LNCAP (cell line): ENCODE results near the gene GPRC5C.

Source experiments
- TF ChIP-seq, protein P1 (sequence below): fragments of 450-650 bp; IDR thresholded peaks from 2 replicates; pipeline ENCODE4 v1.5.1; 2017; ENCODE audit warnings: mild to moderate bottlenecking

GPRC5C gene

DNA sequence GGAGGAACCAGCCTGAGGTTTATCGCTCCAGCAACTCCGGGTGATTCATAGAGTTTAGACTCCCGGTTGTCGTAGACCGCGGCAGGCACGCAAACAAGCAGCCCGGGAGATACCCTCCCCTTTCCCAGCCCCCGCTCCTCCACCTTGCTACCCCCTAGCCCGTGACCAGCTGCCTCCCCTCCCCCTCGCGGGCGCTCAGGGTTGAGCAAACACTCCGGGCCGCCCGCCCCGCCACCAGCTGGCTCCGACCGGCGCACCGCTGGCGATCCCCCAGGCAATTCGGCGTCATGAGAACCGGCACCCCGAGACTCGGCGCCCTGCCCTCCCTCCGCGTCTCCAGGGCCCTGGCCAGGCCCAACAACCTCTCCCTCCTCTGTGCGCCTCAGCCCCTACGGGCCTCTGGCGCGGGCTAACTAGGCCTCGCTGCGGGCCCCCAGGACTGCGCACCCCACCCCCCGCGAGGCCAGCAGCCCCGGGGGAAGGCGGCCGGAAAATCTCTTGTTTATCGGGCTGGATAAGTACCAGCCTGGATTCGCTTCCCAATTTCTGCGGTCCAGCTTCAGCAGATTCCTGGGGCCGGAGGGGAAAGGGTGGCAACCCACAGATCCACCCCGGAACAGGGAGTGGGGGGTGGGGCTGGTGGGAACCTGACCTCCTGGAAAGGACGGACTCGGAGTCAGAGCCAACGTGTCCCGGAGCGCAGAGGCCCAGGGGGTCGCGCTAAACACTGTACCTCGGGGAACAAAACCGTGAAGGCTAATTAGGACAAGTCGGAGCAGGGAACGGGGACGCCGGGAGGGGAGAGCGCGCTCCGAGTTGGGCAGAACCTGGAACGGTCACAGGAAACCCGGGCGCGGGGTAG, 951 bp upstream of the GPRC5C start:
- TF ChIP-seq, protein P1, sequence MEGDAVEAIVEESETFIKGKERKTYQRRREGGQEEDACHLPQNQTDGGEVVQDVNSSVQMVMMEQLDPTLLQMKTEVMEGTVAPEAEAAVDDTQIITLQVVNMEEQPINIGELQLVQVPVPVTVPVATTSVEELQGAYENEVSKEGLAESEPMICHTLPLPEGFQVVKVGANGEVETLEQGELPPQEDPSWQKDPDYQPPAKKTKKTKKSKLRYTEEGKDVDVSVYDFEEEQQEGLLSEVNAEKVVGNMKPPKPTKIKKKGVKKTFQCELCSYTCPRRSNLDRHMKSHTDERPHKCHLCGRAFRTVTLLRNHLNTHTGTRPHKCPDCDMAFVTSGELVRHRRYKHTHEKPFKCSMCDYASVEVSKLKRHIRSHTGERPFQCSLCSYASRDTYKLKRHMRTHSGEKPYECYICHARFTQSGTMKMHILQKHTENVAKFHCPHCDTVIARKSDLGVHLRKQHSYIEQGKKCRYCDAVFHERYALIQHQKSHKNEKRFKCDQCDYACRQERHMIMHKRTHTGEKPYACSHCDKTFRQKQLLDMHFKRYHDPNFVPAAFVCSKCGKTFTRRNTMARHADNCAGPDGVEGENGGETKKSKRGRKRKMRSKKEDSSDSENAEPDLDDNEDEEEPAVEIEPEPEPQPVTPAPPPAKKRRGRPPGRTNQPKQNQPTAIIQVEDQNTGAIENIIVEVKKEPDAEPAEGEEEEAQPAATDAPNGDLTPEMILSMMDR = no peak

DNA sequence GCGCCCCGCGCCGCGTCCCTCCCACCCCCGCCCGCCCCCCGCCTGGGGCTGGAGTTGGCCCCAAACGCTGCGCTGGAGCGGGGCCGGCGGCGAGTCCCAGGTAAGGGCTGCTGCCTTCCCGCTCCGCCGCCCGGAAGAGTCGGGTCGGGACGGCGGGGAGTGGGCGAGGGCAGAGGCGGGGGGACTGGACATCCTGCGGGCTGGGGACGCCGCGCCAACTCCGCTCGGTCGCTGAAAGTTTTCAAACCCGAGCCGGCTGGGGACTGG, 469 bp downstream of the GPRC5C start:
- TF ChIP-seq, protein P1 = no peak

DNA sequence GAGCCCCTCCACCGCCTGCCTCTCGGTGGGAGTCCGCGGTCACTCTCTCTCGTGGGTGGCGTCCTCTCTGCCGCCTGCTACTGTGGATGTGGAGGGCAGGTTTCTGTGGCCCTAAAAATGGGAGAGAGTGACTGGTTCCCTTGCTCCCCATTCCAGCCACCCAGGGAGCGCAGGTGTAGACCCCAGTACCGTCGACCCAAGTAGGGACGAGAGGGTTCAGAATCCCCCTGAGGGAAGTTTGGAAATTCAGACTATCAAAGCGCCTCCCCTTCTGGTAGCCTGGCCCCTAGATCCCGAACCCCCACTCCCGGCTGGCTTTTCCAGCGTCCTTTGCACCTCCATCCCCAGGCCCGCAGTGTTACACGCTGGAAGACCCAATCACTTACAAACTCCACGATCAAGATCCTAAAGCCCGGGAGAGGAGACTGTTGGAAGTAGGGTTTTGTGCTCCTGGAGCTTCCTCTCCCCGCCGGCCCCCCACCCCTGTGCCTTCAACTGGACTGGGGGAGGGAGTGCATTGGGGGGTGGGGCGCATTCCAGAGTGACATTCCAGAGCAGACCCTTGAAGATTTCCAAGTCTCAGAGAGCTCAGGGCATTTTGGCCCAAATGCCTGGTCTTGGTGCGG, 991 bp downstream of the GPRC5C start:
- TF ChIP-seq, protein P1 = no peak

DNA sequence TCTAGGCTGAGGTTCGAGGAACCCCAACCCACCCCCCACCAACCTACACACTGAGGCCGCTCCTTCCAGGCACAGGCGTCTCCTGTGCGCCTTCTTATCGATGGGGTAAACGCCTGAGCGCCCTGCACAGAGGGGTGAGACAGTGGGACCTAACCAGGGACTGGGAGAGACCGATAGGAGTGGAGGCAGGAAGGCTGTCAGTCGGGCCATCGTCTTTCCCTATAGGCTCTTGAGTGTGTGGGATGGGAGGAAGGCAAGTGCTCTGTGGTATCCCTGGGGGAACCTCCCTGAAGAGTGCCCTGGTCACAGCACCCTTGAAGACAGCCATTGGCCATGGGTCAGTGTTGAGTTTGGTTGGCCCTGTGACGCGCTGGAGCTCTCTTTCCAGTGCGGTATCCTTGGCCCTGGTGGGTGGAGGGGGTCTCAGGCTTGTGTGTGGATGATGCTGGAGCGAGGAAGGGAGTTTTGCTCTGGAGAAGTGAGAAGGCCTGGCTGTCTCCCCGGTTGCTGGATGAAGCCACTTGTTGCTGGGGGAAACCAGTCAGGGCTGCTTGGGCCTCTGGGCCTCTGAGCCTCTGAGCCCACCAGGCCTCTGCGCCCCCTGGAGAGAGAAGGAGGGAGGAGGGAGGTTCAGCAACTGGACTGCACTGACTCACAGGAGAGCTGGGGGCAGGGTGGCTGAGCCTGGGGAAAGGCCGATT, 1.7 kb downstream of the GPRC5C start:
- TF ChIP-seq, protein P1 = no peak

DNA sequence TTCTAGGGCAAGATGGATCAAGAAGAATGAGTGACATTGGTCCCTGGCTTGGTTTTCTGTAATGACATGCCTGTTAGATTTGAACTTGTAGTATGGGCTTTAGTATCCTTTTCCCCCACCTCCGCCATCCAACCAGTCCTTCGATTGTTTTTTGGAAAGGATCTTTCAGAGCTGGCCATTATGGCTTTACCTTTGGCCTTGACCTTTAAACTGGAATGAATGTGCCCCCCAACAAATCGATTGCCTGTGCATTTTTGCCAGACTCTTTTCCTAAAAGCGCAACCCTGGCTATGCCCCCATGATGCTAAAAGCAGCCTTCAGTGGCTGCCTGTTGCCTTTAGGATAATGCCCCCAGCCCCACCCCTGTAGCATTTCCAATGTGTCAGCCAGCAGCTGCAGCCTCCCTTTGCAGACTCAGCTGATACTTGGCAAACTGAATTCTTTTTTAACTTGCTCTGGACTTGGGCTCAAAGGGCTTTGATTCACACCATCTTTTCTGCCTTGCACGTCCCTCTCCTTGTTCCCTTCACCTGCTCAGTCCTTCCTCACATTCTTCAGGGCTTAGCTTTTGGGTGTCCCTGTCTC, 4.0 kb downstream of the GPRC5C start:
- TF ChIP-seq, protein P1 = no peak

DNA sequence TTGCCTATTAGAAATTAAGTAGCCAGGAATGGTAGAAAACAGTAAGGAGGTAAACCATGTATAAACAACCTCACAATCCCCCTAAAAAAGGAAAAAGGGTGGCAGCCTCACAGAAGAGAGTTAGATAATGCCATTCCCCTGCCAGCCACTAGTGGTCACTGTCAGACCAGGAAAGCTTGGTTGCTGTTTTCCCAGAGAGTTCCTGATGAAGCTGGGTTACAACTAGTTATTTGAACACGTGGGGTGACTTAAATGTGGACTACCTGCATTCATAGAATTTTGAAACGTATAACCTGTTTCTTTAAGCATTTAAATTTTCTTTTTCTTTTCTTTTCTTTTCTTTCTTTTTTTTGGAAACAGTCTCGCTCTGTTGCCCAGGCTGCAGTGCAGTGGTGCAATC, 5.8 kb downstream of the GPRC5C start:
- TF ChIP-seq, protein P1 = peak; percentile 71

DNA sequence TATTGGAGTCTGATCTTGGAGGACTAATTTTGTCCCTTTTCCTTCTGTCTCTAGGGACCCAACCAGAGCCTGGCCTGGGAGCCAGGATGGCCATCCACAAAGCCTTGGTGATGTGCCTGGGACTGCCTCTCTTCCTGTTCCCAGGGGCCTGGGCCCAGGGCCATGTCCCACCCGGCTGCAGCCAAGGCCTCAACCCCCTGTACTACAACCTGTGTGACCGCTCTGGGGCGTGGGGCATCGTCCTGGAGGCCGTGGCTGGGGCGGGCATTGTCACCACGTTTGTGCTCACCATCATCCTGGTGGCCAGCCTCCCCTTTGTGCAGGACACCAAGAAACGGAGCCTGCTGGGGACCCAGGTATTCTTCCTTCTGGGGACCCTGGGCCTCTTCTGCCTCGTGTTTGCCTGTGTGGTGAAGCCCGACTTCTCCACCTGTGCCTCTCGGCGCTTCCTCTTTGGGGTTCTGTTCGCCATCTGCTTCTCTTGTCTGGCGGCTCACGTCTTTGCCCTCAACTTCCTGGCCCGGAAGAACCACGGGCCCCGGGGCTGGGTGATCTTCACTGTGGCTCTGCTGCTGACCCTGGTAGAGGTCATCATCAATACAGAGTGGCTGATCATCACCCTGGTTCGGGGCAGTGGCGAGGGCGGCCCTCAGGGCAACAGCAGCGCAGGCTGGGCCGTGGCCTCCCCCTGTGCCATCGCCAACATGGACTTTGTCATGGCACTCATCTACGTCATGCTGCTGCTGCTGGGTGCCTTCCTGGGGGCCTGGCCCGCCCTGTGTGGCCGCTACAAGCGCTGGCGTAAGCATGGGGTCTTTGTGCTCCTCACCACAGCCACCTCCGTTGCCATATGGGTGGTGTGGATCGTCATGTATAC, 8.0 kb downstream of the GPRC5C start:
- TF ChIP-seq, protein P1 = no peak
